Fibroblast of lung (primary cell): ENCODE data around the gene CSTA.

Experiments
- CTCF ChIP-seq, 2 donors: IDR thresholded peaks in 1 of 2; conservative IDR thresholded peaks in 1 of 2; 1 replicate in 1 of 2; 2 replicates in 1 of 2; pipeline ENCODE4 v1.5.1; 2011 to 2012; ENCODE audit warnings: low read length in 2 of 2, control low read depth in 1 of 2, inconsistent platforms in 1 of 2, low read depth in 1 of 2, mild to moderate bottlenecking in 1 of 2
- EZH2 ChIP-seq: IDR thresholded peaks from 2 replicates; pipeline ENCODE4 v1.5.1; 2012; ENCODE audit warnings: low read length, control low read depth, mild to moderate bottlenecking; ENCODE audit errors: missing control alignments

GRCh38 chr3:122305818-122306621 lies 19.0 kb upstream of the CSTA start:
- TF ChIP-seq CTCF (conservative IDR thresholded peaks at IDR 0.05 in 1 of 2, IDR thresholded peaks at IDR 0.05 in 1 of 2; ENCODE audit: low read depth in 1 of 2, low read length in 2 of 2) (peak in 1 of 2 donors; percentile 12), EZH2 (no peak)
